HG03045 (cell line): ENCODE data around the gene NEO1.

ENCODE experiments used
- ATAC-seq: cut with Tn5 transposase; IDR thresholded peaks from one replicate; pipeline ENCODE4 v1.9.1; 2021; ENCODE audit warnings: mild to moderate bottlenecking, moderate library complexity; ENCODE audit not compliant: unreplicated experiment

Gene NEO1

DNA sequence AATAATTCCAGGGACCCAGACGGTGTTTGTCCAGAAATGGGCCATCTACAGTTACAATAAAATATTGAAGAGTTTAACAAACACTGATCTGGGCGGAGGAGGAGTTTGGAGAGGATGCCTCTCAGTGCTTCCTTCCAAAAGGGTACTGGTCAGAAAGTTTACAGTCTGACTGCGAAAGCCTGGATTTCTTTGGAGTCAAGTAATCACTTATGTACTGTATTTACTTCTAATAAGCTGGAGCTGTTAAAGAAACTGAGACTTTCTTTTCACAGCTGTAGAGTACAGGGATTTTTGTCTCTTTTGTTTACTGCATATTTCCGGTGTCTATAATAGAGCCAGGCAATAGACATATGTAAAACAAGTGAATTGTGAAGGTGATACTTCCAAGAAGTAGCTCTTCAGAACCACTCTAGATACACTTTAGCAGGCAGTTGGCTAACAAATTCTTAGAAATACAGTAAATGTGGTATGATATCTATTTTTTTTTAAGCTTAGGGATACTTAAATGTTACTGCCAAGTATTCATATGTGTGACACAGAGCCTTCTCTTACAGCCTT is 22.1 kb upstream of the NEO1 start:
- ATAC-seq = no peak

DNA sequence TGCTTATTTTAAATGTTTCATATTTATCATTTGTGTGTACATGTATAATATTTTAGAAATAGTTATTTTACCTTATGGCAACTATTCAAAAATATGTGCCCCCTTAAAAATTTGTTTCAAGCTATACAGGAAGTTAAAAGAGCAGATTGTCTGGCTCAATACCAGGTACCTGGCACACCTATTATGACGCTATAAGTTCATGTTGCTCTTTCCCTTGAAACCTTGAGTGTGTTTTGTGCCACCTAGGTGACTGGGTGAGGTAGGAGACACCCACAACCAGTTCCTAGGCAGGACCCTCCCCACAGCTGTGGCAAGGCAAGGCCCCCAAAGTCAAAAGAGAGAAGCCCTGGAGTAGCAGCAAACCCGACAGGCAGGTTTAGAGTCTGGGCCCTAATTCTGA is 20.6 kb upstream of the NEO1 start:
- ATAC-seq = no peak

DNA sequence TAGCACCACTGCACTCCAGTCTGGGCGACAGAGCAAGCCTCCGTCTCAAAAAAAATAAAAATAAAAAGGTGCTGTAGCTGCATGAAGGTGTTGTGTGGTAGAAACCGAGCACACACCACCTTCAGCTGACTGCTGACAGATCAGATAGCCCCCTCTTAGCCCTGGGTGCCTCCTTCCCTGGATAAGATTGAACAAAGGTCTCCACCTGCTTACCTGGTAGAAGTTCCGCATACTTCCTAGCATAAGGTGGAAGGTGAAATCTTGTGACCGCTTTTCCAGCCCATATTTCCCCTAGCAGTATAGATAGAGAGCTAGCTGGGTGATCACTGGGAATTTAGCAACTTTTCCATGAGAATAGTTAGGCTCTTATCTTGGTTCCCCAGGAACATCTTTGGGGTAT is 18.7 kb upstream of the NEO1 start:
- ATAC-seq = no peak

DNA sequence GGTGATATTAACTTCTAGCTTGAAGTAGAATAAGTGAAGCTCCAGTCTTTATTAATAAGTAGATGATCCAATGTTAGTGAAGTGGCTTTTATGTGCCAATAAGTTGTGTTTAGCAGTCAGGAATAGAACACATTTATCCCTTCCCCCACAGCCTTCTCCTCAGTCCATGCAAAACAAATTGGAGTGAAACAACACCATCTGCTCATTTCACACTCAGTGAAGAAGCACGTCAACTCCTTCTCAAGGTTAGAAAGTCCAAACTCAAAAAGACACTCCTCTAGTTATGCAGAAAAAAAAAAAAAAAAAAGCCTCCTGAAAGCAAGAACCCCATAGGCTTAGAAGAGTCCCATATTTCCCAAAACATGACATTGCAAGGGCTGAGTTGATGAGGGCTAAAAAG is 18.0 kb upstream of the NEO1 start:
- no peak for ATAC-seq

DNA sequence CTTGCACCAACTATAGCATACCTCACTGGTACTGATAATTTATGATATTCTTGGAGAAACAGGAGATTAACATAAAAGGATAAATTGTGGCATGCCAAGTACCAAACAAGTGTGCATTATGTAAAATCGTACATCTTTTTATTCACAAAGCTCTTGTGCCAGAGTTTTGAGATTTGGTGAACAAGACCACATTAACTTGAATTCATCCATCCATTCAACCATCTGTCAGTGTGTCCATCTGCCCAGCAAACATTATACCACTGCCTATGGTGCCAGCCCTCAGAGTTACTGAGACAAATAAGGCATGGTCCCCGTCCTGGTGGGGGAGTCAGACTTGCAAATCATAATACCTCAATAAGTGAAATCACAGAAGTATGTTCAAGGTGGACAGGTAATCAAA is 17.0 kb upstream of the NEO1 start:
- ATAC-seq = no peak

DNA sequence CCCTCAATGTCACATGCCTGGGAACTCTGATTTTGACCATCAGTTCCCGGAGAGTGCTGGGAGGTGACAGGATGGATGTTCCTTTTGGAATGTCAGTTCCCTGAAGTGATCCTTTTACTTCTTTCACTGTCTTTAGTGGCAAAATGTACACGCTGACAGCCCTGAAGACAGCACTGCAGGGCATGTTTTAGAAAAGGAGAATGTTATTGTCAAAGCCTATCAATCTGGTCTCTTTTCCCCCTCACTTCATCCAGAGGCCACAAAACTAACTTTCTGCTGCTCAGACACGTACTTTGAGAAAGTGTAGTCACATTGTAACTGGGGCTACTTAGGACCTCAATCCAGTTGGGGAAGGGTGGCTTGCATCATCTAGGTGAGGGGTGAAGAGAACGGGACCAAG is 14.0 kb upstream of the NEO1 start:
- ATAC-seq = no peak

DNA sequence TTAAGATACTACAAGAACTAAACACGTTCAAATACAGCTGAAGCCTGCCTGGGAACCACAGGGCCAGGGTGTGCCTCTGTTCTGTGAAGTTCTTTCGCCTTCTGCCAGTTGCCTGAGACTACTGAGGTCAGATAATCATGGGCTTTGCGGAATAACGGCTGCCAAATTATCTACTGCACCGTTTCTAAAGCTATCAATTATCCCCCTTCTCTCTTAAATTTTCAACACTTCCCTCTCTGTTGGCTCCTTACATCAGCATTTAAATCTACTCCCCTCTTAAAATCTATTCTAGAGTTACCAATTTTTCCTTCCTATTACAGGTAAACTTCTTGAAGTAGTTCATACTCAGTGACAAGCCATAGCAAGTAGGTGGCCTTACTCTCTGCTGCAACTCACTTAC is 6.2 kb upstream of the NEO1 start:
- ATAC-seq = no peak

DNA sequence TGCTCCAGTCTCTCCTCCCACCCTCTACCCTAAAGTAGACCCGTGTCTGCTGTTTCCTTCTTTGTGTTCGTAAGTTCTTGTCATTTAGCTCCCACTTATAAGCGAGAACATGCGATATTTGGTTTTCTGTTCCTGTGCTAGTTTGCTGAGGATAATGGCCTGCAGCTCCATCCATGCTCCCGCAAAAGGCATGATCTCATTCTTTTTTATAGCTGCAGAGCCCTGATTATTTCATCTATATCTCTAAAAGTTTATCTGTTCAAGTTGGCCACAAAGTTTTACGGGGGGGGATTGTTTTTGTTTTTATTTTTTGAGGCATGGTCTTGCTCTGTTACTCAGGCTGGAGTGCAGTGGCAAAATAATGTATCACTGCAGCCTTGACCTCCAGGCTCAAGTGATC is 4.4 kb upstream of the NEO1 start:
- no peak for ATAC-seq

DNA sequence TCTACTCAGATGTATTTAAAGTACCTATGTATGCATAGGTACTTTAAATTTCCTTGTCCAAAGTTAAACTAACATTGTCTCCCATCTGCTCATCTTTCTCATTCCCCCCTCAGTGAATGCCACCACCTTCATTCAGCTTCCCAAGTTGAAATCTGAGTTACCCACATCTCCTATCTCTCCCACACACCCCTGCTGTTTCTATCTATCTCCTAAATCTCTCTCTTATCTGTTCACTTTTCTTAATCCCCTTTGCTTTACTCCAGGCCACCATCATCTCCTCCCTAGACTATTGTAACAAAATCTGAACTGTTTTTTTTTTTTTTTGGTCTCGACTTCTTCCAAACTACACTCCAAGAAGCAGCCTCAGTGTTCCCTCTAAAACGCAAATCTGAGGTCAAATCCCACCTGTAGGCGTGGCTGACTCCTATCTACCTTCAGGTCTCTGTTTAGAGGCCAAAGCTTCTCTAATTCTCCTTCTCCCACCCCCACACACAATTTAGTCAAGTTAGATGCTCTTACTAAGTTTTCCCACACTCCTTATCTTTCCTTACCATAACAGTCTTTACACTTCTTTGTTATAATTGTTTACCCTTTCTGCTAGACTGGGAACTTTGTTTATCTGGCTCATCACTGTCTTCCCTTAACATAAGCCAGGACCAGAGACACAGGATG is 3.5 kb upstream of the NEO1 start:
- no peak for ATAC-seq

DNA sequence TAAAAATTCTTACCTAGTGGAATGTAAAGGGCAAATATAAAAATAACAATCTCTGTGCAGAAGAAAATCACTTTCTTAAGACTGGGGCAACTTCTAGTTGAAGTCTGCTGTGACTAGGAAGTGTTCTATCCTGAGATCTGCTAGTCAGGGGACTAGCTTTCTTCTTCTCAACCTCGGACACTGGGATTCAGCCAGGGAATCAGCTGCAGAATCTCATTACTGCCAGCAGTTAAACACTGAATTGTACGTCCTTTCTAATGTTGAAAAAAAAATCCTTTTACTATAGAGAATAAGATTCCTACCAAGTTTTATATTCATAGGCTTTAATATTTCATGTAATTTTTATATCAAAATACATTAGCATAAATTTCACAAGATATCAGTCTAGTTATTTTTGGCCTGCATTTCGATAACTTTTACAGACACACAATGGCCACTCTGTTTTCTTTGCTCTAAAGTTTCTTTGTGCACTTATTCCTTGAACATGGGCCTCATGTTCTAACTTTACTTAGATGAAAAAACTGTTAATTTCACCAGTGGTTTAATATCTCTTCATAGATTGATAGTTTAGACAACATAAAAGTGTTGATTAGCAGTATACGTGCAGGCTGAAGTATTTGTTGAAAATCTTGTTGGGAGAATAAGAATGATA is 2.6 kb upstream of the NEO1 start:
- no peak for ATAC-seq

DNA sequence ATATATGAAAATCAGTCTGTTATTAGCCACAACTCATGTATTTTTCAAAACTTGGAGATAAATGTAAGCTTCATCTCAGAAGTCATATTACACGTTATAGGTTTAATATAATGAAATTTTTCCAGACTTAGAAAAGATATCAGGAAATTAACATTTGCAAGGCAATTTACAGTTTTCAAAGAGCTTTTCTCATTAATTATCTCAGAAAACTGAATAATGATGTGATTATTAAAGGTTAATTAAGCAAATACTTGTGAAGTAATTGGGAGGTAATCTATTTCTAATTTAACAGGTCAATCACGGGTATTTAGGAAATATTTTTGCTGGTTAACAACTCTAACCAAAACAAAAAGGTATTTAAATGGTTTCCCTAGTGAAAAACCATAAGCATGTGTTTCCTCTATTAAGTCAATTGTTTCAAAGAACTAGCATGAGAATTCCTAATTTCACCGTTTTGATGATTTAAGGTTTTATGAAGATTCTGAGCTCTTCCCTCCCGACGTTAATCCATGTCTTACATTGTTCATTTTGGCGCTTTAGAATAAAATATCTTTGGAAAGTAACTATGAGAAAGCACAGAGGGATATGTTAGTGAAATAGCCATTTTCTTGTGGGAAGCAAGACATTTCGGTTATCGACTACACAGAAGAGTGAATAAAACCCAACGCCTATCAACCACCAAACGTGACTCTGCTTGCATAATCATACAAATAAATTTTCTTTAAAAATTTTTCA is 1.5 kb upstream of the NEO1 start:
- ATAC-seq = no peak

DNA sequence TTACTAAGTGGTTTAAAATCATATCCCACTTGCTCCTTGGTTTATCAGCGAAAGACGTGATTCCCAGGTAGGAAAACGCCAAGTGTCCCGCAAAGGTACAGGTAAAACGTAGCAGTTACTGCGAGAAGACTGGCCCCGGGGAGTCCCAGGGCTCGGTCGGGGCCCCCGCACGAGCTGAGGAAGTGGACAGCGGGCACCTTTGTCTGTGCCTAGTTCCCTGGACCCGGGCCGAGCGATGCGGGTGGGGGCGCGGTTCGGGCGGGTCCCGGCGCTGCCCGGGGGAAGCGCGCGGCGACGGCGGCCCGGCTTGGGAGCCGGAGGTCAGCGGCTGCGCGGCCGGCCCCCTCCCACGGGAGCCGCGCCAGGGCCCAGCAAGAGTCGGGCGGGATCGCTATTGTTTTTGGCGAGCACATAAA is 864 bp upstream of the NEO1 start:
- ATAC-seq = no peak

DNA sequence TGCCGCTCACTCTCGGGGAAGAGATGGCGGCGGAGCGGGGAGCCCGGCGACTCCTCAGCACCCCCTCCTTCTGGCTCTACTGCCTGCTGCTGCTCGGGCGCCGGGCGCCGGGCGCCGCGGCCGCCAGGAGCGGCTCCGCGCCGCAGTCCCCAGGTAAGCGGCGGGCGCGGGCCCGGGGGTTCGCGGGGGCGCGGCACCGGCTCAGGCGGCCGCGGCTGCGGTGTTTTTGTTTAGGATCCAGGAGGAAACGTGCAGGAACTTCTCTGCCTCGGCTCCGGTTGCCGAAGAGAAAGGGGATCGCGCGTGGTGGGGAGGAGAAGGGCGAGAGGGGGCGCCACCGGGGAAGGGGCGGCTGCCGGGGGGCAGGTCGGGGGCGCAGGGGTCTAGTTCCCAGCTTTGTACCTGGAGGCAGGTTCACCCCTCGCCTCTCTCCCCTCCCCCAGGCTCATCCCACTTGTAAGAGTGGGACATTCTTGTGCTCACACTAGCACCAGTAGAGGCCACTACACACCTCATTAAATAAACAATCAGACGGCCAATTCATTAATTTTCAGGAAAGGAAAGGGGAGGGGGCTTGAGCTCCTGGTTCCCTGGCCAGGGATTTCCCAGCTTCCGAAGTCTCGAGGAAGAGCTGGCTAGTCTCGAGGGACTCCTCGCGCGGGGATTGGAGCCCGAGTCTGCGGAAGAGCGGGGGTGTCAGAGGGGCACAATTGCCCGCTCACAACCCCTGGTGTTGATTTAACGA is 562 bp downstream of the NEO1 start:
- peak; percentile 15 for ATAC-seq

DNA sequence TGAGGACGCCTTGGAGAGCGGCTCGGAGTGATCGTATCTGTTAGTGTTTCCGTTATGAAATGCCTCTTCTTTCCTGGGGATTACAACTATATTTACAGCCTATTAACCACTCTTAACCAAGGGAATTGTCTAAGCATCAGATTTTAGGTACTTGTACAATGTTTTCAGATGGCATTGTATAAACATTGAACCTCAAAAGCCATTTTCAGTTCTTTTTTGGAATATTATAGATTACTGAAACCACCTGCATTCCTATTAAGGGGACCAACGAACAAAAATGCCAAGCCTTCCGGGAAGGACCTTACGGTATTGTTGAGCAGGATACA is 1.1 kb downstream of the NEO1 start:
- no peak for ATAC-seq

DNA sequence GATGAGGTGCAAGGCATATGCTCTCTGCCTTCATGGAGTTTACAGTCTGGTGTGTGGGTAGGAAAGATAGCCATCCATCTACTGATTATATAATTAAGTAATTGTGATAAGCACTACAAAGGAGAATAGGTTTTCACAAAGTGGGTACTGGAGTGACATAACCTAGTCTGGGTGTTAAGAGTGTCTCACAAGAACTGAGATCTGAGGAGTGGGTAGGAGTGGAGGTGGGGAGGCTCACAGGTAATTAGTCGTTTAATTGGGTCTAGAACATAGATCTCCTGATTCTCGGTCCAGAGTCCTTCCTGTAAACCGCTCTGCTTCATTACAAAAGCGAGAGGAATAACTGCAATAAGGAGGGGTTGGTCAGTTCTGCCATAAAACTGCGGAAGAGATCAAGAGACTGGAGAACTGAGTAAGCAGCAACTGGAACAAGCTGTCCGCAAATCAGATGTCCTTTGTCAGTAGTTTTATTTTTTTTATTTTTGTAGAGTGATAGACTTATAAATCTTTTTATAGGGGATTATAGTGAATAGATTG is 2.2 kb downstream of the NEO1 start:
- no peak for ATAC-seq

DNA sequence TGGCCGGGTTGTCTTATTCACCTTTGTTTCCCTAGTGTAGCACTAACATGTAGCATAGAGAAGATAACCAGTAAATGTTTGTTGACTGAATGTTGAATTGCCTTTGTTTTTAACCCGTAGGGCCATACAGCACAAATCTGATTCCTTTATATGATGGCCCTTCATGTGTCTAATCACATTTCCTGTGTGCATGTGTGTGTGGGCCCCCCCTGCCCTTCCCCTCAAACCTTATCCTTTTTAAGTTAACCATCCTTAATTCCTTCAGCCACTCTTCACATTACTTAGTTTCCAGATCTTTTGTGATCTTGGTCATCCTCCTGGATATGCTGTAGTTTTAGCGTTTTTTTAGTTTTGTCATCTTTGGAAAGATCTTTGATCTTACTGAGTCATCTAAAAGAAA is 4.2 kb downstream of the NEO1 start:
- ATAC-seq = no peak

DNA sequence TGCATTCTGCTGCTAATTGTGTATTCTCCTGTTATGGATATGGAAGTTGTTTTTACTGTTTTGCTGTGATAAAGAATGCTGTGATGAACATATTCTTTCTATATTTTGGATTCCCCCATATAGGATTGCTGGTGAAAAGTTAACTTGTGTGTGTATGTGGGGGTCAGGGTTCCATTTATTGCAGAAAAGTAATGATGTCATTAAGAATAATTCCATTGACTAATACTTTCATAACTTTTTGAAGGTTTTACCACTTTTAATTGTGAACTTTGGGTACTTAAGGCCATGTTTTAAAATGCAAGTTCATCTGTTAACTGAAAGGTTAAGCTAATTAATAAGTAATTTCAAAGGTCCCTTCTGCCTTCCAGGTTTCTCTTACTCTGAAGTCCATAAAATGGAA is 6.2 kb downstream of the NEO1 start:
- ATAC-seq = no peak

DNA sequence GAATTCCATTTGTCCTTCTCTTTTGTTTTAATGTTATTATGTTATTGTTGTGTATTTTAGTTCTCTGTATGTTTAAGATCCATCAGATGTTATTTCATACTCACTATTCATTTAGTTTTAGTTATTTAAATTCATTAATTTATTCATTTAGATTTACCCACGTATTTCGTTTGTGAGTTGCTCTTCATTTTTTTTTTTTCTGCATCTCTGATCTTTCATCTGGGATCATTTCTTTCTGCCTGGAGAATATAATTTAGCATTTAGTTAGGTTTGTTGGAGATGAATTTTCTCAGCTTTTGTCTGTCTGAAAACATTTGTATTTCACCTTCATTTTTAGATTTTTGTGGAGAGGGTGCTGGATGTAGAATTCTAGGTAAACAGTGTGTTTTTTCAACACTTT is 12.9 kb downstream of the NEO1 start:
- ATAC-seq = no peak

DNA sequence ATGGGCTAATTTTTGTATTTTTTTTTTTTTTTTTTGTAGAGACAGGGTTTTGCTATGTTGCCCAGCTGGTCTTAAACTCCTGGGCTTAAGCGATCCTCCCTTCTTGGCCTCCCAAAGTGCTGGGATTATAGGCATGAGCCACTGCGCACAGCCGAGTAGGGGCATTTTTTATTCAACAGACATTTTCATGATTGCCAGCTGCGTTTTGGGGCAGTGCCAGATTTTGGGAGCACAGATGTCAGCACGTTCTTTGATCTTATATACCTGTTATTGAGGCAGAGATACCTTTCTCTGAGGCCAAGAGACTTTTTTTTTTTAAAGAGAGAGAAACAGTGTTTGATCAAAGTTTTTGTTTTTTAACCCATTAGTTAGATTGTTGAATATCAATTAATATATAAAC is 16.8 kb downstream of the NEO1 start:
- no peak for ATAC-seq

DNA sequence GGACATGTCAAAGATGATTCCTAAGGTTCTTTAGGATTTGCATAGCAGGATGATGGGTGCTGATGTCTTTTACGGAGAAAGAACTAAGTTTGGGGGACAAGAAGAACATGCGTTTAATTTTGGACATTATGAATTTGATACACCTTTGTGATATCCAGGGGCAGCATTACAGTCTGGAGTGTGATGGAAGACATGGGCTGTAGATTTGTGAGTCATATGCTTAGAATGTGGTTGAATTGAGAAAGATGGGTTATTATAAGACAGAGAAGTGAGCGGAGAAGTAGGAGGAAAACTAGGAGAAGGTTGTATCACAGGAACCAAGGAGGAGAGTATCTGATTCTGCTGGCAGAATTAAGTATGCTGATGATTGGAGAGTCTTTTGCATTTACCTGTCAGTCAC is 20.6 kb downstream of the NEO1 start:
- ATAC-seq = no peak

DNA sequence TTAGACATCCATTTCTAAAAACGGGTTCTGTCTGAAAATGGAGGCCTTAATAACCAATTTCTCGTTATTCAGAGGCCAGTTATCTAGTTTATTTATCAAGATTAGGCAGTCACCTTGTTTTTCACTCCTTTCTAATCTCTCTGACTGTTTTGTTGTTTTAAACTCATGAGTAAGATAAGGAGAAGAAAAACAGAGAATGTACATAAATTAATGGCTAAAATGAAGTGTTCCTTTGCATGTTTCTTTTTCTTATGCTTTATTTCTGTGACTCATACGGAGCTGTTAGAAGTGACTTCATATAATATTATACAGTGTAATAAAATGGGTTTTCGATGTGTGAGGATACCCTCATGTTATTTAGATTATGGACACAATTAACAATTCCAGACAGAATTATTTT is 22.0 kb downstream of the NEO1 start:
- no peak for ATAC-seq
